Astrocyte (in vitro differentiated cells and primary cell): ENCODE results near the gene QTRT2.

ENCODE experiments used
- CTCF ChIP-seq: IDR thresholded peaks from 2 replicates; pipeline ENCODE4 v1.5.1; 2011; ENCODE audit warnings: low read depth, mild to moderate bottlenecking, inconsistent platforms, low read length, moderate library complexity; ENCODE audit not compliant: insufficient read depth
- EZH2 ChIP-seq: IDR thresholded peaks from 2 replicates; pipeline ENCODE4 v1.6.1; 2012; ENCODE audit warnings: mild to moderate bottlenecking, low read length, inconsistent platforms; ENCODE audit not compliant: insufficient read depth

GRCh38 chr3:114083112-114083511 lies 26.6 kb downstream of the QTRT2 start:
- TF ChIP-seq CTCF (no peak), EZH2 (no peak)
